Keratinocyte (primary cell): ENCODE measurements around the gene PRKAA2. TPM values are rescaled to one million over a fixed set of nuclear protein-coding genes. Genes with fewer than 3 reads are reported as not detected.

Experiments used
- DNase-seq: peaks from one replicate; pipeline ENCODE4 v3.0.0-alpha.2; 2011; ENCODE audit warnings: low read depth, missing footprints, low spot score
- FAIRE-seq: peaks from 2 replicates; lab custom pipeline; 2011; peaks lifted over from hg19 to GRCh38; lab: Jason Lieb, UNC
- H2AFZ ChIP-seq: 2 replicates; pipeline ENCODE4 v1.6.0; 2012; ENCODE audit warnings: low read length, control low read depth, inconsistent platforms; ENCODE audit not compliant: control insufficient read depth
- H3K27ac ChIP-seq: 2 replicates; pipeline ENCODE4 v1.5.1; 2011; ENCODE audit warnings: low read length; ENCODE audit not compliant: control insufficient read depth, insufficient read depth
- H3K27me3 ChIP-seq: 3 replicates; pipeline ENCODE4 v1.6.0; 2011; ENCODE audit warnings: low read length; ENCODE audit not compliant: control insufficient read depth, insufficient read depth; ENCODE audit errors: extremely low read depth
- H3K36me3 ChIP-seq, 2 experiments: 2 replicates in 1 of 2; 3 replicates in 1 of 2; pipeline ENCODE4 v1.5.1; 2011; ENCODE audit warnings: low read length in 2 of 2, mild to moderate bottlenecking in 1 of 2; ENCODE audit not compliant: control insufficient read depth in 2 of 2, insufficient read depth in 2 of 2; ENCODE audit errors: extremely low read depth in 1 of 2
- H3K4me1 ChIP-seq: 3 replicates; pipeline ENCODE4 v1.5.1; 2011; ENCODE audit warnings: low read length; ENCODE audit not compliant: control insufficient read depth, insufficient read depth; ENCODE audit errors: extremely low read depth
- H3K4me2 ChIP-seq: 3 replicates; pipeline ENCODE4 v1.6.0; 2011; ENCODE audit warnings: low read depth, low read length; ENCODE audit not compliant: control insufficient read depth, insufficient read depth; ENCODE audit errors: extremely low read depth
- H3K4me3 ChIP-seq, 3 experiments: fragments of 200-600 bp in 1 of 3; sonication (generic) in 1 of 3; 2 replicates in 2 of 3; 3 replicates in 1 of 3; pipeline ENCODE4 v1.5.1; 2011 to 2016; ENCODE audit warnings: low read length in 3 of 3, mild to moderate bottlenecking in 3 of 3, control low read depth in 2 of 3, inconsistent platforms in 1 of 3, low read depth in 1 of 3, mixed read lengths in 1 of 3, mixed run types in 1 of 3, moderate library complexity in 1 of 3; ENCODE audit not compliant: control insufficient read depth in 2 of 3, insufficient read depth in 2 of 3; ENCODE audit errors: extremely low read depth in 1 of 3
- H3K79me2 ChIP-seq: 2 replicates; pipeline ENCODE4 v1.6.0; 2012; ENCODE audit warnings: low read length; ENCODE audit not compliant: control insufficient read depth, insufficient read depth
- H3K9ac ChIP-seq: 3 replicates; pipeline ENCODE4 v1.6.0; 2011; ENCODE audit warnings: low read length; ENCODE audit not compliant: control insufficient read depth, insufficient read depth; ENCODE audit errors: extremely low read depth
- H3K9me1 ChIP-seq: 3 replicates; pipeline ENCODE4 v1.6.0; 2011; ENCODE audit warnings: low read length; ENCODE audit not compliant: control insufficient read depth, insufficient read depth; ENCODE audit errors: extremely low read depth
- H3K9me3 ChIP-seq: 2 replicates; pipeline ENCODE4 v1.5.1; 2012; ENCODE audit warnings: low read depth, low read length; ENCODE audit not compliant: control insufficient read depth
- H4K20me1 ChIP-seq: 3 replicates; pipeline ENCODE4 v1.6.0; 2011; ENCODE audit warnings: low read length; ENCODE audit not compliant: control insufficient read depth, insufficient read depth; ENCODE audit errors: extremely low read depth
- EZH2 ChIP-seq: IDR thresholded peaks from one replicate; pipeline ENCODE4 v1.6.1; 2012; ENCODE audit warnings: inconsistent platforms, mild to moderate bottlenecking, low read length, moderate library complexity
- dilution Hi-C: fragments of 300-500 bp; cut with MboI; formaldehyde crosslinking; loops from one replicate; pipeline ENCODE4 v1.7.0; 2020; ENCODE audit warnings: low sequenced_read_pairs; ENCODE audit not compliant: extremely low pct_ligation_motif_present
- polyA plus RNA-seq, 5 experiments: library from polyadenylated mRNA; depleted of rRNA in 3 of 5; stranded (reverse) in 3 of 5; stranded (forward) in 1 of 5; unstranded in 1 of 5; fragments of >200 nt; gene quantifications; 1 replicate in 1 of 5; 2 replicates in 3 of 5; 3 replicates in 1 of 5; pipeline versions ENCODE4 v1.2.1 to v1.2.3, GENCODE V29; 2011 to 2012; ENCODE audit warnings: missing spikeins in 2 of 5, low read depth in 1 of 5, low replicate concordance in 1 of 5
- TF ChIP-seq, protein P1 (sequence below), 3 experiments: IDR thresholded peaks in 1 of 3; conservative IDR thresholded peaks in 1 of 3; optimal IDR thresholded peaks in 1 of 3; 2 replicates in 2 of 3; 3 replicates in 1 of 3; pipeline versions ENCODE3 to v1.5.1; 2011; ENCODE audit warnings: low read length in 3 of 3, mild to moderate bottlenecking in 3 of 3, moderate library complexity in 2 of 3, control low read depth in 1 of 3, inconsistent platforms in 1 of 3; ENCODE audit not compliant: insufficient read depth in 2 of 3; ENCODE audit errors: extremely low read depth in 1 of 3

The PRKAA2 gene
- polyA plus RNA-seq, 1 donor (not counting 4 experiments of a cell fraction or from before 2014, with no cell fraction given): 0.21 TPM

DNA sequence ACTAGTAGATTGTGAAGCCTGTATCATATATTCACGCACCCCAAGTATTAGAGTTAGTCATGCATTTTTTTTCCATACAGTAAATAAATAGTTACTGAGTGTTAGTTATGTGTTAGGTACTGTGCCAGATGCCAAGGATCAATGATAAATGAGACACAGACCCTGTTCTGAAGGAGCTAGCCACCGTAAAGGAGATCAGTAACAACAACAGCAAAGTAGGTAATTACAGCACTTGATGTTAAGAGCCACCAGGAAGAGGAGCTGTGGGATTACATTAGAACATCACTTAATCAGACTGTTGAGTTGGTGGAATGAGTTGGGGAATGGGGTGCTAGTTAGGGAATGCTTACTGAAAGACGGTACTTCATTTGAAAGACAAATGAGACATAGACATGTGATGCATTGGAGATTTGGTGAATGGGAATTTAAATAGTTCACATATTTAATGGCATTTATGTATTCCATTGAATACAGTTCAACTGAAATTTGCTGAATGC lies 21.0 kb downstream of the PRKAA2 start:
- dilution Hi-C loops: no loop called here
- no peak for DNase-seq

DNA sequence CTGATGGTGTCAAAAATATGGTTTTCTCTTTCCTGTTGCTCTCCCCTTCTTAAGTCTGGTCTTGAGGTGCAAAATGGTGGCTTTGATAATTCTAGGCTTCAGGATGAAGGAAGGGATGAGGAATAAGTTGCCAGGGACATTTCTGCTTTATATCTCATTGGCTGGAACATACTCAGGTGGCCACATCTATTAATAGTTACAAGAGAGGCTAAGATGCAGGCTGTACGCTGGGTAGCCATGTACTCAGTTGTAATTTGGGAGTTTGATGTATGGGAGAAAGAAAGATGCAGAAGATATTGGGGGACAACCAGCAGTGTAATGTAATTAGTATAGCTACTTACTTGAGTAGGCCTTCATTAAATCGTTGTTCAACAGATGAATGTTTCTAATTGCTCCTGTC lies 25.2 kb downstream of the PRKAA2 start:
- TF ChIP-seq EZH2: no peak
- TF ChIP-seq, protein P1, sequence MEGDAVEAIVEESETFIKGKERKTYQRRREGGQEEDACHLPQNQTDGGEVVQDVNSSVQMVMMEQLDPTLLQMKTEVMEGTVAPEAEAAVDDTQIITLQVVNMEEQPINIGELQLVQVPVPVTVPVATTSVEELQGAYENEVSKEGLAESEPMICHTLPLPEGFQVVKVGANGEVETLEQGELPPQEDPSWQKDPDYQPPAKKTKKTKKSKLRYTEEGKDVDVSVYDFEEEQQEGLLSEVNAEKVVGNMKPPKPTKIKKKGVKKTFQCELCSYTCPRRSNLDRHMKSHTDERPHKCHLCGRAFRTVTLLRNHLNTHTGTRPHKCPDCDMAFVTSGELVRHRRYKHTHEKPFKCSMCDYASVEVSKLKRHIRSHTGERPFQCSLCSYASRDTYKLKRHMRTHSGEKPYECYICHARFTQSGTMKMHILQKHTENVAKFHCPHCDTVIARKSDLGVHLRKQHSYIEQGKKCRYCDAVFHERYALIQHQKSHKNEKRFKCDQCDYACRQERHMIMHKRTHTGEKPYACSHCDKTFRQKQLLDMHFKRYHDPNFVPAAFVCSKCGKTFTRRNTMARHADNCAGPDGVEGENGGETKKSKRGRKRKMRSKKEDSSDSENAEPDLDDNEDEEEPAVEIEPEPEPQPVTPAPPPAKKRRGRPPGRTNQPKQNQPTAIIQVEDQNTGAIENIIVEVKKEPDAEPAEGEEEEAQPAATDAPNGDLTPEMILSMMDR (optimal IDR thresholded peaks at IDR 0.05 in 1 of 3, IDR thresholded peaks at IDR 0.05 in 1 of 3, conservative IDR thresholded peaks at IDR 0.05 in 1 of 3; ENCODE audit: extremely low read depth in 1 of 3, insufficient read depth in 2 of 3, low read length in 3 of 3): no peak
- H3K4me2 ChIP-seq: no peak overlapping the region
- no peaks in the 10 kb centered on the region for H3K4me1 ChIP-seq
- FAIRE-seq: no peak
- no peak overlapping the region for H3K4me3 ChIP-seq
- H3K79me2 ChIP-seq: no peaks in the 10 kb centered on the region
- no peaks in the 10 kb centered on the region for H3K9me3 ChIP-seq
- dilution Hi-C loops: no loop called here
- no peaks in the 10 kb centered on the region for H4K20me1 ChIP-seq
- no peak for DNase-seq
- H3K9me1 ChIP-seq: no peaks in the 10 kb centered on the region
- H3K27ac ChIP-seq: no peak overlapping the region
- no peaks in the 10 kb centered on the region for H3K36me3 ChIP-seq
- H3K27me3 ChIP-seq: no peaks in the 10 kb centered on the region
- H2AFZ ChIP-seq: no peak overlapping the region
- no peak overlapping the region for H3K9ac ChIP-seq

More for the DNA sequence above, 21.0 kb downstream of the PRKAA2 start:
- Histone ChIP-seq H3K27ac (no peak overlapping the region), H3K36me3 (no peaks in the 10 kb centered on the region), H3K9me3 (no peaks in the 10 kb centered on the region), H3K27me3 (no peaks in the 10 kb centered on the region), H3K4me1 (no peaks in the 10 kb centered on the region), H4K20me1 (no peaks in the 10 kb centered on the region), H3K79me2 (no peaks in the 10 kb centered on the region), H3K4me2 (no peak overlapping the region), H3K9ac (no peak overlapping the region), H2AFZ (no peak overlapping the region), H3K4me3 (no peak overlapping the region), H3K9me1 (no peaks in the 10 kb centered on the region)
- no peak for FAIRE-seq
- no peak for TF ChIP-seq EZH2
- TF ChIP-seq, protein P1 (optimal IDR thresholded peaks at IDR 0.05 in 1 of 3, IDR thresholded peaks at IDR 0.05 in 1 of 3, conservative IDR thresholded peaks at IDR 0.05 in 1 of 3; ENCODE audit: extremely low read depth in 1 of 3, insufficient read depth in 2 of 3, low read length in 3 of 3): no peak
